Measurements from ENCODE around the gene CKAP4. TPM values are rescaled to one million over a fixed set of nuclear protein-coding genes. Genes with fewer than 3 reads are reported as not detected.

Gene CKAP4
- total RNA-seq, 4 donors from 2014 or later, result 28.7 to 51.6 (median 38.8) TPM

GRCh38 chr12:106189341-106189740, 58.5 kb downstream of the CKAP4 start:
- intact Hi-C loops (cut with DNase I), result no loop called here
- Histone ChIP-seq H3K4me1 (no peaks in the 10 kb centered on the region), H3K36me3 (no peaks in the 10 kb centered on the region), H3K9me3 (no peaks in the 10 kb centered on the region), H3K4me3 (no peak overlapping the region), H3K27ac (replicated peaks in 1 of 4) (no peak overlapping the region), H3K27me3 (peaks cover 0 to 22% (median 0%) of the 10 kb centered on the region in 4 donors)
- peak; percentile 55 for DNase-seq (ENCODE audit: extremely low spot score)
- WGBS, result 100% methylated on average over 4 of the region's 4 CpGs
- TF ChIP-seq POLR2AphosphoS5 (IDR thresholded peaks at IDR 0.05), result no peak
- TF ChIP-seq CTCF (IDR thresholded peaks at IDR 0.05), result no peak
- TF ChIP-seq EP300 (IDR thresholded peaks at IDR 0.05), result no peak
- TF ChIP-seq POLR2A (IDR thresholded peaks at IDR 0.05; ENCODE audit: low read depth), result no peak

- Histone ChIP-seq H3K27me3 (peaks cover 0 to 22% (median 0%) of the 10 kb centered on the region in 4 donors), H3K4me1 (no peaks in the 10 kb centered on the region), H3K27ac (replicated peaks in 1 of 4) (no peak overlapping the region), H3K36me3 (no peaks in the 10 kb centered on the region), H3K9me3 (no peaks in the 10 kb centered on the region), H3K4me3 (no peak overlapping the region)
- intact Hi-C loops (cut with DNase I), result no loop called here
- WGBS, result 53% methylated on average over 9 of the region's 10 CpGs
- DNase-seq (ENCODE audit: extremely low spot score), result no peak
- TF ChIP-seq CTCF (IDR thresholded peaks at IDR 0.05) (no peak), POLR2AphosphoS5 (IDR thresholded peaks at IDR 0.05) (no peak), POLR2A (IDR thresholded peaks at IDR 0.05; ENCODE audit: low read depth) (no peak), EP300 (IDR thresholded peaks at IDR 0.05) (no peak)
Observed at GRCh38 chr12:106188256-106188655, 59.6 kb downstream of the CKAP4 start.

Small RNA genes within 50 kb of the gene (small RNA-seq; reads per million reads assigned to genes)
- 0 reads per million in 3 donors for gene RNU7-94P

Other genes with a start within 250 kb of the CKAP4 start
- gene NUAK1, start 109.1 kb downstream of the CKAP4 start, total RNA-seq, result 10 to 100 TPM in 2 of 4 donors, 1 to 10 TPM in 2; 7.1 to 19.8 (median 10.7) TPM
- gene TCP11L2, start 54.7 kb upstream of the CKAP4 start, total RNA-seq, result 10 to 100 TPM; 32.1 to 52.3 (median 39.5) TPM
- 1 to 10 TPM; 4.2 to 6.1 (median 5.3) TPM for gene POLR3B, start 109.7 kb upstream of the CKAP4 start, total RNA-seq

All from esophagus muscularis mucosa (tissue), 4 donors.